Peyer's patch (tissue), 4 donors: Measurements from ENCODE around the gene RTN4RL1. TPM values are rescaled to one million over a fixed set of nuclear protein-coding genes. Genes with fewer than 3 reads are reported as not detected.
"Not testable (repeated sequence)": the region's sequence is repeated elsewhere in the genome, so short reads cannot be mapped to it uniquely, and the experiment has no call there.

Experiments
- DNase-seq, 3 donors: peaks; one replicate each; pipeline ENCODE4 v3.0.0-alpha.2; 2017 to 2019
- H3K27ac ChIP-seq, 4 donors: fragments of 200-600 bp; sonication (generic); one replicate each; pipeline ENCODE4 v1.5.1; 2016 to 2019
- H3K27me3 ChIP-seq, 2 donors: fragments of 200-600 bp; sonication (generic); one replicate each; pipeline ENCODE4 v1.5.1; 2019
- H3K36me3 ChIP-seq, 3 donors: fragments of 200-600 bp; sonication (generic); one replicate each; pipeline ENCODE4 v1.5.1; 2016 to 2019
- H3K4me1 ChIP-seq, 4 donors: fragments of 200-600 bp; sonication (generic); one replicate each; pipeline ENCODE4 v1.5.1; 2016 to 2019
- H3K4me3 ChIP-seq, 4 donors: fragments of 200-600 bp; sonication (generic); 1 replicate in 3 of 4; 2 replicates in 1 of 4; pipeline ENCODE4 v1.5.1; 2016 to 2019; ENCODE audit warnings: mild to moderate bottlenecking in 1 of 4
- H3K9me3 ChIP-seq, 4 donors: fragments of 200-600 bp; sonication (generic); one replicate each; pipeline ENCODE4 v1.5.1; 2016 to 2019; ENCODE audit warnings: mild to moderate bottlenecking in 1 of 4
- POLR2A ChIP-seq, 2 donors: fragments of 450-650 bp; IDR thresholded peaks; one replicate each; pipeline ENCODE4 v1.5.1; 2017; ENCODE audit warnings: antibody characterized with exemption in 2 of 2, mild to moderate bottlenecking in 2 of 2, moderate library complexity in 2 of 2
- small RNA-seq, 2 donors: library from RNA; depleted of rRNA; stranded (forward); fragments of <200 nt; gene quantifications; one replicate each; pipeline ENCODE3, GENCODE V24; 2016
- total RNA-seq, 4 donors: library from RNA; depleted of rRNA; stranded (reverse); fragments of >200 nt; gene quantifications; one replicate each; pipeline ENCODE4 v1.1.0, GENCODE V29; 2016
- TF ChIP-seq, protein P1 (sequence below), 6 experiments: fragments of 450-650 bp in 4 of 6; fragments of 200-600 bp in 2 of 6; sonication (generic) in 1 of 6; IDR thresholded peaks; one replicate each; pipeline ENCODE4 v1.5.1; 2017 to 2019; ENCODE audit warnings: antibody characterized with exemption in 6 of 6, mild to moderate bottlenecking in 3 of 6, moderate library complexity in 1 of 6

RTN4RL1 gene
- total RNA-seq, 4 donors from 2014 or later: not detected

DNA sequence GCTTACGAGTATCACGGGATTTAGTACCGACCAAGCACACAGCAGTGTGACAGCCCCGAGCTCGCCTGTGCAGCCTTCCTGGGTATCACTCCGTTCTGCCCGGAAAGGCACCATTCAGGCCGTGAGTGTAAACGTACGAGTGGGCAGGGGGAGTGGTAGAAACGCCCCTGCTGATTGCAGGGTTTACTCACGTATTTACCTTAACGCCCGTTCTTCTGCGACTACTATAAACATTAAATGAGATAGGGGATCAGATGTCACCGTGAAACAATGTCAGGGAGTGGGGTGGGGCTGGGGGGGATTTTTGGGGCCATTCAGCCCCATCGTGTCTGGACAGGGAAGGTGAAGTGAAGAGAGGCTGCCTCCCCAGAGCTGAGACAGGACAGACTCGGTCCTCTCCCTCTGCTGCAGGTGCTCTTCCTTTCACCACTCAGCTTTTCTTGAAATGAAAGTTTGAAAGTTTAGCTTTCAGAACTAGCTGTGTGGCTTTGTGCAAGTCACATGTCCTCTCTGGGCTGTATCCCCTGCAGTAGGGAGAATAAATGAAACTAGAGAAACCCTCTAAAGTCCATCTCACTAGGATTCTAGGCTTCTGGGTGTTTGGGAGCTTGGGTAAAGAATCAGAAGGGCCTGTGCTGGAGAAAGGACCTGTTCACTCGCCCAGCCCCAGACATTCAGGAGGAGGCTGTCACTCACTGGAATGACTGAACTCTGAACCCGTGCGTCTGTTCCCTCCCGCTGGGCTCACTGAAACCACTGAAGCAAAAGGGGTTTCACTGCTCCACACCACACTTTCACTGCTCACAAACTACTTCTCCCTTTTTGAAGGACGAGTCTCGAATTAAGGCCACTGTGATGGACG, 128.7 kb downstream of the RTN4RL1 start:
- Histone ChIP-seq H3K36me3 (peaks cover 0 to 62% (median 0%) of the 10 kb centered on the region in 3 donors), H3K4me3 (no peak overlapping the region), H3K27me3 (no peaks in the 10 kb centered on the region), H3K27ac (no peak overlapping the region), H3K9me3 (no peaks in the 10 kb centered on the region), H3K4me1 (no peaks in the 10 kb centered on the region)
- TF ChIP-seq, protein P1, sequence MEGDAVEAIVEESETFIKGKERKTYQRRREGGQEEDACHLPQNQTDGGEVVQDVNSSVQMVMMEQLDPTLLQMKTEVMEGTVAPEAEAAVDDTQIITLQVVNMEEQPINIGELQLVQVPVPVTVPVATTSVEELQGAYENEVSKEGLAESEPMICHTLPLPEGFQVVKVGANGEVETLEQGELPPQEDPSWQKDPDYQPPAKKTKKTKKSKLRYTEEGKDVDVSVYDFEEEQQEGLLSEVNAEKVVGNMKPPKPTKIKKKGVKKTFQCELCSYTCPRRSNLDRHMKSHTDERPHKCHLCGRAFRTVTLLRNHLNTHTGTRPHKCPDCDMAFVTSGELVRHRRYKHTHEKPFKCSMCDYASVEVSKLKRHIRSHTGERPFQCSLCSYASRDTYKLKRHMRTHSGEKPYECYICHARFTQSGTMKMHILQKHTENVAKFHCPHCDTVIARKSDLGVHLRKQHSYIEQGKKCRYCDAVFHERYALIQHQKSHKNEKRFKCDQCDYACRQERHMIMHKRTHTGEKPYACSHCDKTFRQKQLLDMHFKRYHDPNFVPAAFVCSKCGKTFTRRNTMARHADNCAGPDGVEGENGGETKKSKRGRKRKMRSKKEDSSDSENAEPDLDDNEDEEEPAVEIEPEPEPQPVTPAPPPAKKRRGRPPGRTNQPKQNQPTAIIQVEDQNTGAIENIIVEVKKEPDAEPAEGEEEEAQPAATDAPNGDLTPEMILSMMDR (IDR thresholded peaks at IDR 0.05): no peak
- no peak for TF ChIP-seq POLR2A (IDR thresholded peaks at IDR 0.05)
- DNase-seq: no peak

- not testable (repeated sequence) for H3K4me1 ChIP-seq, H3K27ac ChIP-seq, H3K27me3 ChIP-seq, H3K4me3 ChIP-seq, DNase-seq, H3K9me3 ChIP-seq
- peaks cover 0 to 72% (median 0%) of the 10 kb centered on the region in 3 donors for H3K36me3 ChIP-seq
Observed at GRCh38 chr17:1895479-1895878, 129.7 kb downstream of the RTN4RL1 start.

DNA sequence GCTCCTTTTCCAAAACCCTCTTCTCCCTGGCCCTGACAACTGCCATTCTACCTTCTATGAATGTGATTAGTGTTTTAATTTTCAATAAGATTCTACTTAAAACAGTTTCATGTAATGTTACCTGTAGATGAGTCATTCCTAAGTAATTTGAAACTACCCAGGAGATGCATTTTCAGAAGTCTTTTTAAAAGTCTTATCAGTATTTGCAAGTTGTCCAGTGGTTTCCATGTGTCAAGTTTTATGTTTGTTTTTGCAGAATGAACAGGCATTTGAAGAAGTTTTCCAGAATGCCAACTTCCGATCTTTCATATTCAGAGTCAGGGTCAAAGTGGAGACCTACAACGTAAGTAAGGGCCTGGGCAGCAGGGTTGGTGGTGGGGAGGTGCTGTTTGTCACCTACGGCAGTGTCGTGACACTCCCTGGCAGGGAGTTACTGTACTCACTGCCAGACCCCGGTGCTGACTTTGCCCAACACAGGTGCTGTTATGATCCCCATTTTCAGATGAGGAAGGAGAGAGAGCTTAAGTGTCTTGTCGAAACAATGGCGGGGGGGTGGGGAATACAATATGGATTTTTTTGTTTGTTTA, 130.3 kb downstream of the RTN4RL1 start:
- TF ChIP-seq, protein P1 (IDR thresholded peaks at IDR 0.05): no peak
- TF ChIP-seq POLR2A (IDR thresholded peaks at IDR 0.05): no peak
- Histone ChIP-seq H3K36me3 (peaks cover 0 to 79% (median 0%) of the 10 kb centered on the region in 3 donors), H3K4me3 (no peak overlapping the region), H3K4me1 (no peaks in the 10 kb centered on the region), H3K27me3 (no peaks in the 10 kb centered on the region), H3K27ac (no peak overlapping the region), H3K9me3 (no peaks in the 10 kb centered on the region)
- no peak for DNase-seq

DNA sequence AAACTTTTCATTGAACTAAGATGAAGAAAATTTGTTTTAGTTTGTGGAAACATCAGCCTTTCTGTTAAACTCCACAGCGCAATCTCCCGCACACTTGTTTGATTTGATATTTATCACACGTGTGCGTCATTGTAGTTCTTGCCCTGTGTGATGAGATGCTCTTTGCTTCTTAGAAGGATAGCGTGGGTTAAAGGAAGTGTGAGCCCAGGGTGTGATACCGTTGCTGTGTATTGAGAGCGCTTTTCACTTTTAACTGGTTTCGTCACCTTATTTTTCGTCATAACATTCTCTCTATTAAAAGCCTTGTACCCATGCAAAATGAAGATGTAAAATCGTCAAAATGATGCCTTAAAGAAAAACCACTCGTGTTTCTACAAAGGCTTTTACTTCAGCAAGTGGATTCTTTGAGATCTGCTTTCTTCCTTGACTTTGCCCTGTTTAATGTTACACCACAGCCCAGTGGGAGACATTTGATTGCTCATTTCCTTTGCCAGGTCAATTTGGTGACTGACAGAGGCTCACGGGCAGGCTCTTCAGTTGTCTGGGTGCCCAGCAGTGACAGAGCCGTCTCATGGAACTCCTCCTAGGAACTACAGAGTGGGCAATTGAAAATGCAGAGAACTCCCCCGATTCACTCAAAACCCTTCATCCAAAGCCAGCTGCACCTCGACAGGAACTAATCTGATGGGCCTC, 134.2 kb downstream of the RTN4RL1 start:
- Histone ChIP-seq H3K36me3 (peaks cover 0 to 84% (median 0%) of the 10 kb centered on the region in 3 donors), H3K27me3 (no peaks in the 10 kb centered on the region), H3K27ac (no peak overlapping the region), H3K4me1 (no peaks in the 10 kb centered on the region), H3K4me3 (no peak overlapping the region), H3K9me3 (no peaks in the 10 kb centered on the region)
- no peak for DNase-seq
- TF ChIP-seq, protein P1 (IDR thresholded peaks at IDR 0.05): no peak
- TF ChIP-seq POLR2A (IDR thresholded peaks at IDR 0.05): no peak

GRCh38 chr17:1888741-1889140, 136.4 kb downstream of the RTN4RL1 start:
- Histone ChIP-seq H3K36me3 (peaks cover 0 to 93% (median 0%) of the 10 kb centered on the region in 3 donors), H3K27me3 (no peaks in the 10 kb centered on the region), H3K4me1 (no peaks in the 10 kb centered on the region), H3K9me3 (no peaks in the 10 kb centered on the region), H3K4me3 (no peak overlapping the region), H3K27ac (no peak overlapping the region)
- DNase-seq: no peak
- TF ChIP-seq POLR2A (IDR thresholded peaks at IDR 0.05): no peak
- TF ChIP-seq, protein P1 (IDR thresholded peaks at IDR 0.05): no peak

Small RNAs within 50 kb of the gene (small RNA-seq; reads per million reads assigned to genes)
- gene AC090617.9: 0 reads per million in 2 donors
- gene MIR132: 5.7 to 31.4 reads per million in 2 donors
- gene MIR212: 0.41 to 7.5 reads per million in 2 donors
- 0 reads per million in 2 donors for gene OVCA2

Other genes starting within 250 kb of the RTN4RL1 start
- 10 to 100 TPM; 31.2 to 42.1 (median 39.8) TPM for gene SMYD4, start 195.4 kb downstream of the RTN4RL1 start, total RNA-seq
- 10 to 100 TPM; 17.2 to 32.2 (median 26.0) TPM for gene RPA1, start 195.3 kb downstream of the RTN4RL1 start, total RNA-seq
- gene DPH1, start 4.8 kb upstream of the RTN4RL1 start, total RNA-seq: 100 to 1,000 TPM in 1 of 4 donors, 10 to 100 TPM in 3; 25.9 to 130 (median 64.5) TPM
- 10 to 100 TPM; 32.4 to 49.0 (median 37.8) TPM for gene OVCA2, start 16.7 kb upstream of the RTN4RL1 start, total RNA-seq
- 10 to 100 TPM in 2 of 4 donors, 1 to 10 TPM in 2; 6.8 to 40.4 (median 12.8) TPM for gene HIC1, start 29.8 kb upstream of the RTN4RL1 start, total RNA-seq